ENCODE data around the gene BIVM.

GRCh38 chr13:102845630-102846260 lies 46.8 kb downstream of the BIVM start, which contains the start of gene ERCC5:
- TF ChIP-seq ZFX (IDR thresholded peaks at IDR 0.05; ENCODE audit: borderline replicate concordance) = no peak
- no peak for TF ChIP-seq CTCF (IDR thresholded peaks at IDR 0.05)

All from 22Rv1 (cell line).